GM21723 (cell line): ENCODE results near the gene AFAP1.

ENCODE experiments used
- ATAC-seq: cut with Tn5 transposase; IDR thresholded peaks from one replicate; pipeline ENCODE4 v1.9.1; 2021; ENCODE audit warnings: mild to moderate bottlenecking, moderate library complexity; ENCODE audit not compliant: unreplicated experiment

The AFAP1 gene

GRCh38 chr4:7806338-7807090 is 133.1 kb downstream of the AFAP1 start:
- no peak for ATAC-seq

GRCh38 chr4:7805533-7806337 is 133.9 kb downstream of the AFAP1 start:
- ATAC-seq = no peak

GRCh38 chr4:7804756-7805385 is 134.8 kb downstream of the AFAP1 start:
- ATAC-seq = no peak

- peak; percentile 52 for ATAC-seq
These were observed 135.5 kb downstream of the AFAP1 start for GRCh38 chr4:7803992-7804755.

- ATAC-seq = no peak
These were observed 136.3 kb downstream of the AFAP1 start for GRCh38 chr4:7803371-7803770.

GRCh38 chr4:7802093-7802726 is 137.5 kb downstream of the AFAP1 start:
- peak; percentile 92 for ATAC-seq

- ATAC-seq = no peak
These were observed 138.0 kb downstream of the AFAP1 start for GRCh38 chr4:7801641-7802040.

GRCh38 chr4:7801001-7801400 is 138.7 kb downstream of the AFAP1 start:
- no peak for ATAC-seq

- ATAC-seq = no peak
These were observed 139.3 kb downstream of the AFAP1 start for GRCh38 chr4:7800410-7800809.

GRCh38 chr4:7799736-7800135 is 139.9 kb downstream of the AFAP1 start:
- no peak for ATAC-seq

GRCh38 chr4:7799306-7799705 is 140.4 kb downstream of the AFAP1 start:
- no peak for ATAC-seq

GRCh38 chr4:7798178-7798995 is 141.3 kb downstream of the AFAP1 start:
- no peak for ATAC-seq

- no peak for ATAC-seq
These were observed 142.3 kb downstream of the AFAP1 start for GRCh38 chr4:7797330-7797729.

GRCh38 chr4:7795983-7796382 is 143.7 kb downstream of the AFAP1 start:
- no peak for ATAC-seq

- peak; percentile 45 for ATAC-seq
These were observed 146.5 kb downstream of the AFAP1 start for GRCh38 chr4:7793186-7793585.

- ATAC-seq = peak; percentile 81
These were observed 147.0 kb downstream of the AFAP1 start for GRCh38 chr4:7792616-7793015.

GRCh38 chr4:7790999-7791398 is 148.7 kb downstream of the AFAP1 start:
- no peak for ATAC-seq

- ATAC-seq = no peak
These were observed 149.6 kb downstream of the AFAP1 start for GRCh38 chr4:7790023-7790422.

- no peak for ATAC-seq
These were observed 150.8 kb downstream of the AFAP1 start for GRCh38 chr4:7788694-7789425.
